H1 (cell line): ENCODE measurements around the gene KCNAB2. TPM values are rescaled to one million over a fixed set of nuclear protein-coding genes. Genes with fewer than 3 reads are reported as not detected.

Source experiments
- CTCF ChIA-PET: fragments of 300-600 bp; sonication (Branson Sonifier 250); formaldehyde crosslinking; loops from one replicate; lab custom pipeline; 2021; ENCODE audit not compliant: partially characterized antibody; lab: Charles Lee
- POLR2A ChIA-PET: fragments of 300-600 bp; sonication (Branson Sonifier 250); formaldehyde crosslinking; loops from one replicate; lab custom pipeline; 2021; ENCODE audit warnings: inconsistent platforms; ENCODE audit not compliant: partially characterized antibody; lab: Charles Lee
- DNase-seq, 2 experiments: peaks; one replicate each; pipeline versions ENCODE4 v3.0.0 to v3.0.0-alpha.2; 2010 to 2022; ENCODE audit warnings: low spot score in 2 of 2, low read depth in 1 of 2, mixed read lengths in 1 of 2
- FAIRE-seq: peaks from 2 replicates; lab custom pipeline; 2011; peaks lifted over from hg19 to GRCh38; lab: Jason Lieb, UNC
- H2AFZ ChIP-seq: 2 replicates; pipeline ENCODE4 v1.8.1; 2012; ENCODE audit warnings: low read length, inconsistent platforms
- H2AK5ac ChIP-seq: 2 replicates; pipeline ENCODE4 v1.6.1; 2013; ENCODE audit warnings: low read depth, low read length
- H2BK120ac ChIP-seq: replicated peaks from 2 replicates; pipeline ENCODE3; 2013; ENCODE audit warnings: low read depth, low read length, inconsistent platforms
- H2BK12ac ChIP-seq: 2 replicates; pipeline ENCODE4 v1.6.1; 2013; ENCODE audit warnings: low read depth, low read length
- H2BK15ac ChIP-seq: 2 replicates; pipeline ENCODE4 v1.6.1; 2013; ENCODE audit warnings: low read length
- H2BK20ac ChIP-seq: 2 replicates; pipeline ENCODE4 v1.6.1; 2013; ENCODE audit warnings: low read length
- H2BK5ac ChIP-seq: 2 replicates; pipeline ENCODE4 v1.6.1; 2013; ENCODE audit warnings: low read depth, low read length
- H3K14ac ChIP-seq: 2 replicates; pipeline ENCODE4 v1.6.1; 2013; ENCODE audit warnings: inconsistent platforms; ENCODE audit not compliant: insufficient read length
- H3K18ac ChIP-seq: 2 replicates; pipeline ENCODE4 v1.6.1; 2013; ENCODE audit warnings: low read length; ENCODE audit errors: extremely low read depth
- H3K23ac ChIP-seq: 2 replicates; pipeline ENCODE4 v1.6.1; 2013; ENCODE audit warnings: inconsistent platforms; ENCODE audit not compliant: insufficient read length
- H3K23me2 ChIP-seq: 2 replicates; pipeline ENCODE4 v1.6.1; 2013; ENCODE audit warnings: low read depth, low read length
- H3K27ac ChIP-seq: 2 replicates; pipeline ENCODE4 v1.6.1; 2011; ENCODE audit warnings: low read depth, low read length, inconsistent platforms
- H3K27me3 ChIP-seq, 4 experiments: replicated peaks in 1 of 4; 1 replicate in 1 of 4; 2 replicates in 3 of 4; pipeline versions ENCODE4 v1.6.1 to v1.8.1; 2011 to 2013; ENCODE audit warnings: low read length in 3 of 4, mild to moderate bottlenecking in 3 of 4, inconsistent platforms in 2 of 4, mixed read lengths in 2 of 4, moderate library complexity in 1 of 4; ENCODE audit not compliant: control insufficient read depth in 3 of 4, insufficient read depth in 3 of 4; ENCODE audit errors: extremely low read depth in 1 of 4
- H3K36me3 ChIP-seq, 4 experiments: 2 replicates each; pipeline versions ENCODE4 v1.6.1 to v1.8.1; 2011 to 2013; ENCODE audit warnings: mild to moderate bottlenecking in 4 of 4, low read length in 3 of 4, moderate library complexity in 2 of 4, control low read depth in 1 of 4, inconsistent platforms in 1 of 4; ENCODE audit not compliant: insufficient read depth in 4 of 4, control insufficient read depth in 2 of 4
- H3K4ac ChIP-seq: replicated peaks from 2 replicates; pipeline ENCODE3; 2013; ENCODE audit warnings: low read length, low read depth, mixed read lengths, inconsistent platforms; ENCODE audit not compliant: insufficient read length
- H3K4me1 ChIP-seq, 4 experiments: replicated peaks in 1 of 4; 1 replicate in 1 of 4; 2 replicates in 3 of 4; pipeline versions ENCODE4 v1.6.1 to v1.8.1; 2011 to 2013; ENCODE audit warnings: low read length in 3 of 4, inconsistent platforms in 2 of 4, mixed read lengths in 1 of 4; ENCODE audit not compliant: insufficient read depth in 4 of 4, control insufficient read depth in 3 of 4
- H3K4me2 ChIP-seq, 2 experiments: 2 replicates each; pipeline versions ENCODE4 v1.6.1 to v1.8.1; 2011 to 2013; ENCODE audit warnings: low read depth in 2 of 2, low read length in 2 of 2, control low read depth in 1 of 2, inconsistent platforms in 1 of 2, mild to moderate bottlenecking in 1 of 2; ENCODE audit not compliant: insufficient read depth in 1 of 2
- H3K4me3 ChIP-seq, 4 experiments: fragments of 200-600, 300-600 bp in 1 of 4; sonication (generic), shearing (Covaris generic), sonication (Bioruptor Twin) in 1 of 4; 2 replicates each; pipeline versions ENCODE4 v1.5.1 to v1.8.1; 2011 to 2016; ENCODE audit warnings: low read length in 4 of 4, low read depth in 3 of 4, control low read depth in 2 of 4, inconsistent platforms in 2 of 4, mild to moderate bottlenecking in 2 of 4, mixed read lengths in 1 of 4, moderate library complexity in 1 of 4; ENCODE audit not compliant: insufficient read depth in 2 of 4; ENCODE audit errors: extremely low read depth in 1 of 4
- H3K56ac ChIP-seq: replicated peaks from 2 replicates; pipeline ENCODE3; 2013; ENCODE audit warnings: low read depth, mild to moderate bottlenecking, mixed read lengths, low read length, inconsistent platforms; ENCODE audit not compliant: insufficient read length
- H3K79me1 ChIP-seq: 2 replicates; pipeline ENCODE4 v1.6.1; 2013; ENCODE audit warnings: low read depth, low read length, control low read depth
- H3K79me2 ChIP-seq, 2 experiments: 2 replicates each; pipeline versions ENCODE4 v1.6.1 to v1.8.1; 2012 to 2013; ENCODE audit warnings: low read length in 2 of 2, mild to moderate bottlenecking in 2 of 2, inconsistent platforms in 1 of 2; ENCODE audit not compliant: insufficient read depth in 2 of 2, control insufficient read depth in 1 of 2
- H3K9ac ChIP-seq, 4 experiments: replicated peaks in 1 of 4; 1 replicate in 1 of 4; 2 replicates in 3 of 4; pipeline versions ENCODE4 v1.6.1 to v1.8.1; 2011 to 2013; ENCODE audit warnings: low read depth in 3 of 4, low read length in 3 of 4, control low read depth in 2 of 4, mild to moderate bottlenecking in 2 of 4, moderate library complexity in 2 of 4, inconsistent platforms in 1 of 4; ENCODE audit errors: extremely low read depth in 1 of 4
- H3K9me3 ChIP-seq, 2 experiments: 2 replicates each; pipeline versions ENCODE4 v1.6.1 to v1.8.1; 2012 to 2013; ENCODE audit warnings: mild to moderate bottlenecking in 2 of 2, moderate library complexity in 2 of 2, control low read depth in 1 of 2, inconsistent platforms in 1 of 2, low read depth in 1 of 2, low read length in 1 of 2, mixed read lengths in 1 of 2; ENCODE audit not compliant: insufficient read depth in 2 of 2
- H4K20me1 ChIP-seq, 2 experiments: replicated peaks in 1 of 2; 2 replicates each; pipeline versions ENCODE3 to v1.8.1; 2011 to 2013; ENCODE audit warnings: inconsistent platforms in 2 of 2, low read length in 2 of 2, mild to moderate bottlenecking in 1 of 2; ENCODE audit not compliant: insufficient read depth in 2 of 2, control insufficient read depth in 1 of 2
- H4K5ac ChIP-seq: 2 replicates; pipeline ENCODE4 v1.6.1; 2013; ENCODE audit warnings: low read length, low read depth, mixed read lengths, inconsistent platforms; ENCODE audit not compliant: insufficient read length
- H4K8ac ChIP-seq: 2 replicates; pipeline ENCODE4 v1.8.0; 2013; ENCODE audit warnings: mild to moderate bottlenecking, moderate library complexity, low read length, inconsistent platforms; ENCODE audit not compliant: insufficient read depth; ENCODE audit errors: extremely low read depth
- H4K91ac ChIP-seq: replicated peaks from 2 replicates; pipeline ENCODE3; 2013; ENCODE audit warnings: low read length, mixed read lengths, inconsistent platforms; ENCODE audit not compliant: insufficient read length
- CHD2 ChIP-seq: IDR thresholded peaks from 2 replicates; pipeline ENCODE4 v1.6.1; 2012; ENCODE audit warnings: low read length, improper control_type of control experiment
- CREB1 ChIP-seq: IDR thresholded peaks from 2 replicates; pipeline ENCODE4 v1.6.1; 2012; ENCODE audit warnings: inconsistent platforms
- CTBP2 ChIP-seq: IDR thresholded peaks from 2 replicates; pipeline ENCODE4 v1.7.0; 2011; ENCODE audit warnings: borderline replicate concordance, mild to moderate bottlenecking, moderate library complexity, mixed read lengths, low read length; ENCODE audit not compliant: insufficient read depth, insufficient read length
- E2F6 ChIP-seq: IDR thresholded peaks from 2 replicates; pipeline ENCODE4 v1.6.1; 2012; ENCODE audit warnings: inconsistent platforms
- HDAC2 ChIP-seq, 2 experiments: fragments of 300-600 bp in 1 of 2; sonication (generic) in 1 of 2; IDR thresholded peaks; 2 replicates each; pipeline ENCODE4 v1.6.1; 2011 to 2012; ENCODE audit warnings: low read depth in 2 of 2, low read length in 2 of 2, mild to moderate bottlenecking in 2 of 2, moderate library complexity in 2 of 2, borderline replicate concordance in 1 of 2, inconsistent platforms in 1 of 2
- POLR2A ChIP-seq, 2 experiments: IDR thresholded peaks; 1 replicate in 1 of 2; 2 replicates in 1 of 2; pipeline ENCODE4 v1.6.1; 2011; ENCODE audit warnings: low read depth in 2 of 2, low read length in 2 of 2, mild to moderate bottlenecking in 2 of 2; ENCODE audit errors: control extremely low read depth in 1 of 2
- POLR2AphosphoS5 ChIP-seq: IDR thresholded peaks from 2 replicates; pipeline ENCODE4 v1.6.1; 2011; ENCODE audit warnings: low read depth, low read length
- SP1 ChIP-seq: IDR thresholded peaks from 2 replicates; pipeline ENCODE4 v1.6.1; 2011; ENCODE audit warnings: low read depth, low read length
- SUZ12 ChIP-seq: fragments of 200-600 bp; sonication (generic); IDR thresholded peaks from 2 replicates; pipeline ENCODE4 v1.6.1; 2012; ENCODE audit warnings: mild to moderate bottlenecking, inconsistent platforms, low read length, moderate library complexity, mixed read lengths
- TAF1 ChIP-seq: IDR thresholded peaks from 2 replicates; pipeline ENCODE4 v1.6.1; 2011; ENCODE audit warnings: mild to moderate bottlenecking, low read depth, low read length
- TEAD4 ChIP-seq: IDR thresholded peaks from 2 replicates; pipeline ENCODE4 v1.6.1; 2012; ENCODE audit warnings: low read depth, low read length, inconsistent platforms, mixed read lengths
- WGBS, 2 experiments: shearing (Covaris generic) in 1 of 2; methylation state at CpG; one replicate each; pipeline versions ENCODE4 v1.1.6 to v1.1.7; 2013 to 2015; ENCODE audit warnings: low lambda C conversion rate in 2 of 2, mixed read lengths in 2 of 2, inconsistent platforms in 1 of 2, low coverage in 1 of 2, missing lambda C conversion rate in 1 of 2; ENCODE audit not compliant: insufficient replicate concordance in 2 of 2, insufficient coverage in 1 of 2, insufficient read length in 1 of 2; ENCODE audit errors: extremely low coverage in 1 of 2, missing lambda C conversion rate in 1 of 2; 5-methylcytosine and 5-hydroxymethylcytosine counted together
- polyA plus RNA-seq, 7 experiments: library from polyadenylated mRNA; depleted of rRNA in 3 of 7; stranded (reverse) in 5 of 7; unstranded in 2 of 7; fragments of >200 nt in 5 of 7; fragments of 200-250 nt in 2 of 7; gene quantifications; 1 replicate in 5 of 7; 2 replicates in 1 of 7; 4 replicates in 1 of 7; pipeline versions ENCODE4 v1.2.1 to v1.2.3, GENCODE V29; 2011 to 2013; ENCODE audit warnings: missing spikeins in 2 of 7, mixed read lengths in 2 of 7
- total RNA-seq: library from RNA; stranded (reverse); fragmentation: NEBNext Ultra II Directional; extraction: Animal tissue kit (Norgen Biotek cat#: 25700); gene quantifications from 2 replicates; pipeline ENCODE4 v1.2.1, GENCODE V29; 2021

KCNAB2 gene
- total and polyA plus RNA-seq, 2 of the 8 experiments (the other 6 are each of a cell fraction or from before 2014, with no cell fraction given) = 4.5 to 7.0 TPM

- Histone ChIP-seq H2AFZ (no peak overlapping the region; the same call in 1 of the 2 replicates), H3K18ac (0 out of 2 replicates have a peak overlapping the region, but pooled peaks have one; percentile 75), H2BK12ac (peak overlapping the region; percentile 23; the same call in 1 of the 2 replicates), H3K9me3 (no peaks in the 10 kb centered on the region), H4K5ac (peak overlapping the region; percentile 50), H3K27ac (no peak overlapping the region), H3K23ac (no peak overlapping the region), H3K14ac (no peak overlapping the region), H4K20me1 (peaks cover 0 to 9% of the 10 kb centered on the region in 2 experiments), H2BK15ac (no peak overlapping the region; the same call in 1 of the 2 replicates), H2BK20ac (peak overlapping the region; percentile 15; the same call in 1 of the 2 replicates), H4K91ac (no peak overlapping the region), H4K8ac (peak overlapping the region; percentile 91), H3K9ac (no peak overlapping the region), H3K4ac (no peak overlapping the region), H3K79me1 (no peaks in the 10 kb centered on the region), H3K4me3 (peak overlapping the region in 1 of 4 experiments; percentile 18; a peak in 1 of 8 replicates), H3K4me1 (peaks cover 0 to 19% (median 7%) of the 10 kb centered on the region in 4 experiments; a peak in 5 of 7 replicates), H3K27me3 (no peaks in the 10 kb centered on the region), H3K23me2 (peaks cover 10% of the 10 kb centered on the region; the same call in 1 of the 2 replicates), H3K79me2 (no peaks in the 10 kb centered on the region; a peak in 1 of 4 replicates), H3K56ac (no peak overlapping the region), H2AK5ac (no peak overlapping the region), H2BK5ac (peak overlapping the region; percentile 40; the same call in 1 of the 2 replicates), H3K4me2 (peak overlapping the region; percentile 48 to 53), H2BK120ac (no peak overlapping the region), H3K36me3 (no peaks in the 10 kb centered on the region)
- DNase-seq (peak in 1 of 2 experiments; percentile 83), FAIRE-seq (no peak)
- POLR2A ChIA-PET = interaction anchor here (0.5 to 1.2 kb wide), 2 partner anchors 9 to 163 kb away, joined by 3 read pairs; no protein-coding TSS in a partner anchor
- CTCF ChIA-PET = interaction anchor here (0.8 to 4.3 kb wide), 5 partner anchors 9 to 34 kb away, joined by 3 to 24 read pairs (median 6); partner anchors contain the start of gene NPHP4
- 49% methylated on average over 33 of the region's 34 CpGs; no CpG with 5 or more reads in 1 of the 2 experiments for WGBS, 2 experiments
- TF ChIP-seq CTBP2 (no peak), POLR2AphosphoS5 (peak; percentile 45; the same call in 1 of the 2 replicates), HDAC2 (IDR thresholded peaks at IDR 0.05; ENCODE audit: borderline replicate concordance in 1 of 2, low read depth in 2 of 2, low read length in 2 of 2) (no peak), TAF1 (peak; percentile 71; the same call in 1 of the 2 replicates), CREB1 (no peak), SUZ12 (no peak), E2F6 (peak; percentile 61; the same call in 1 of the 2 replicates), CHD2 (no peak), TEAD4 (0 out of 2 replicates have a peak, but pooled peaks have one; percentile 24), POLR2A (IDR thresholded peaks at IDR 0.05; ENCODE audit: control extremely low read depth in 1 of 2, low read depth in 2 of 2, low read length in 2 of 2) (peak in 1 of 2 experiments; percentile 51; a peak in 1 of 3 replicates), SP1 (no peak)
Observed at GRCh38 chr1:6026095-6026809, 19.4 kb upstream of the KCNAB2 start.
